Endothelial cell of umbilical vein (primary cell): ENCODE data around the gene ERLEC1.

Experiments used
- EZH2 ChIP-seq: IDR thresholded peaks from 2 replicates; pipeline ENCODE4 v1.6.1; 2012; ENCODE audit warnings: borderline replicate concordance, low read depth, mild to moderate bottlenecking, moderate library complexity, low read length, inconsistent platforms; ENCODE audit not compliant: severe bottlenecking
- GATA2 ChIP-seq: IDR thresholded peaks from 2 replicates; pipeline ENCODE4 v1.7.0; 2011; ENCODE audit warnings: low read depth, mild to moderate bottlenecking, moderate library complexity, mixed read lengths, low read length; ENCODE audit not compliant: insufficient read length, insufficient read depth
- JUN ChIP-seq: IDR thresholded peaks from 2 replicates; pipeline ENCODE4 v1.6.1; 2011; ENCODE audit warnings: borderline replicate concordance, low read depth; ENCODE audit not compliant: insufficient read length, insufficient read depth
- MYC ChIP-seq: IDR thresholded peaks from one replicate; pipeline ENCODE4 v1.6.1; 2011; ENCODE audit warnings: mild to moderate bottlenecking, low read depth, low read length
- POLR2A ChIP-seq: IDR thresholded peaks from 2 replicates; pipeline ENCODE4 v1.6.1; 2012; ENCODE audit warnings: low read depth, mild to moderate bottlenecking, control low read depth, low read length
- POLR2AphosphoS5 ChIP-seq: IDR thresholded peaks from 2 replicates; pipeline ENCODE4 v1.6.1; 2012; ENCODE audit warnings: low read depth, mild to moderate bottlenecking, control low read depth, low read length, moderate library complexity; ENCODE audit not compliant: insufficient read depth
- TF ChIP-seq, protein P1 (sequence below), 2 donors: IDR thresholded peaks; 1 replicate in 1 of 2; 2 replicates in 1 of 2; pipeline ENCODE4 v1.5.1; 2011; ENCODE audit warnings: low read length in 2 of 2, mild to moderate bottlenecking in 2 of 2, moderate library complexity in 2 of 2, control low read depth in 1 of 2, inconsistent platforms in 1 of 2, low read depth in 1 of 2; ENCODE audit not compliant: insufficient read depth in 1 of 2; ENCODE audit errors: extremely low read depth in 1 of 2
- TF ChIP-seq, protein P2 (sequence below): IDR thresholded peaks from 2 replicates; pipeline ENCODE4 v1.6.1; 2011; ENCODE audit not compliant: insufficient read depth, insufficient read length

GRCh38 chr2:53821810-53822209 is 35.0 kb downstream of the ERLEC1 start:
- TF ChIP-seq, protein P1, sequence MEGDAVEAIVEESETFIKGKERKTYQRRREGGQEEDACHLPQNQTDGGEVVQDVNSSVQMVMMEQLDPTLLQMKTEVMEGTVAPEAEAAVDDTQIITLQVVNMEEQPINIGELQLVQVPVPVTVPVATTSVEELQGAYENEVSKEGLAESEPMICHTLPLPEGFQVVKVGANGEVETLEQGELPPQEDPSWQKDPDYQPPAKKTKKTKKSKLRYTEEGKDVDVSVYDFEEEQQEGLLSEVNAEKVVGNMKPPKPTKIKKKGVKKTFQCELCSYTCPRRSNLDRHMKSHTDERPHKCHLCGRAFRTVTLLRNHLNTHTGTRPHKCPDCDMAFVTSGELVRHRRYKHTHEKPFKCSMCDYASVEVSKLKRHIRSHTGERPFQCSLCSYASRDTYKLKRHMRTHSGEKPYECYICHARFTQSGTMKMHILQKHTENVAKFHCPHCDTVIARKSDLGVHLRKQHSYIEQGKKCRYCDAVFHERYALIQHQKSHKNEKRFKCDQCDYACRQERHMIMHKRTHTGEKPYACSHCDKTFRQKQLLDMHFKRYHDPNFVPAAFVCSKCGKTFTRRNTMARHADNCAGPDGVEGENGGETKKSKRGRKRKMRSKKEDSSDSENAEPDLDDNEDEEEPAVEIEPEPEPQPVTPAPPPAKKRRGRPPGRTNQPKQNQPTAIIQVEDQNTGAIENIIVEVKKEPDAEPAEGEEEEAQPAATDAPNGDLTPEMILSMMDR (IDR thresholded peaks at IDR 0.05; ENCODE audit: extremely low read depth in 1 of 2, insufficient read depth in 1 of 2, low read depth in 1 of 2, low read length in 2 of 2): no peak
- TF ChIP-seq JUN (no peak), POLR2A (no peak), POLR2AphosphoS5 (no peak), EZH2 (no peak), MYC (no peak), GATA2 (no peak)
- TF ChIP-seq, protein P2, sequence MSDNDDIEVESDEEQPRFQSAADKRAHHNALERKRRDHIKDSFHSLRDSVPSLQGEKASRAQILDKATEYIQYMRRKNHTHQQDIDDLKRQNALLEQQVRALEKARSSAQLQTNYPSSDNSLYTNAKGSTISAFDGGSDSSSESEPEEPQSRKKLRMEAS: no peak
